Measurements from ENCODE around the gene METTL9.
"Not testable (repeated sequence)": the region's sequence is repeated elsewhere in the genome, so short reads cannot be mapped to it uniquely, and the experiment has no call there.

- TF ChIP-seq CBX3 (IDR thresholded peaks at IDR 0.05; ENCODE audit: low read depth); CTCF (IDR thresholded peaks at IDR 0.05 in 2 of 3, conservative IDR thresholded peaks at IDR 0.05 in 1 of 3; ENCODE audit: borderline replicate concordance in 1 of 3, insufficient read depth in 1 of 3, low read depth in 2 of 3, low read length in 2 of 3); TCF7L2 (IDR thresholded peaks at IDR 0.05; ENCODE audit: borderline replicate concordance, extremely low read depth, insufficient read depth, insufficient read length); ATF3 (IDR thresholded peaks at IDR 0.05); MAX (IDR thresholded peaks at IDR 0.05); POLR2AphosphoS5 (IDR thresholded peaks at IDR 0.05; ENCODE audit: low read depth, low read length); SP1 (IDR thresholded peaks at IDR 0.05; ENCODE audit: low read depth); REST (IDR thresholded peaks at IDR 0.05; ENCODE audit: low read depth); CEBPB (IDR thresholded peaks at IDR 0.05; ENCODE audit: low read depth); EGR1 (IDR thresholded peaks at IDR 0.05; ENCODE audit: low read depth); POLR2A (IDR thresholded peaks at IDR 0.05; ENCODE audit: borderline replicate concordance, extremely low read depth, insufficient read depth, insufficient read length); EZH2 (IDR thresholded peaks at IDR 0.05); FOSL1 (IDR thresholded peaks at IDR 0.05; ENCODE audit: low read depth); JUND (IDR thresholded peaks at IDR 0.05): not testable (repeated sequence)
Measured at GRCh38 chr16:21630866-21631265, 31.5 kb downstream of the METTL9 start.
